CD1c-positive myeloid dendritic cell (primary cell): ENCODE measurements around the gene KCNQ1.

Experiments used
- DNase-seq: peaks from one replicate; pipeline ENCODE4 v3.0.0-alpha.2; 2016; ENCODE audit errors: extremely low spot score

KCNQ1 gene

DNA sequence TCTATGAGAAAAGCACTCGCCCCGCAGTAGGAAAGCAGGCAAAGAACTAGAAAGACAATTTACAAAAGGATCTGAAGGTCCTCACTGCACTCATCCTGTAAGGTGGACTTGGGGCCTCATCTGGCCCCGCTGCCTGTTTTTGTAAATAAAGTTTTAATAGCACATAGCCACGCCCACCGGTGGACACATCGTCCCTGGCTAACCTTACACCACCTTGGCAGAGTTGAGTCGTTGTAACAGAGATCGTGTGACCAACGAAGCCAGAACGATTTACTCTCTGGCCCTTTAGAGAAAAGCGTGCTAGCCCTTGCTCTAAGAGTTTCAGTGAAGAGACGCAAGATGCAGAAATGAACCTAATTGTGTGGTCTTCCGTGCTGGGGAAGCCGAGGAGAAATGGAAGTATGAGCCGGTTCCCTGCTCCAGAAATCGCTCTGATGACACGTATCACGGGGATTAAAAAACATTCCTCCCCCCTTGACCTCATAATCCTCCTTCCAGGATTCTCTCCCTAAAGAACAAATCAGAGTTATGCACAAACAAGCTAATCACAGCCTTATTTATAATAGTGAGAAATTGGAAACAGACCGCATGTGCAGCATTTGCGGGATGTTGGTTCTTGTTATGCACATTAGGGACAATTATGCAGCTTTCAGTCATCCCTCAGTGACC, 360.7 kb downstream of the KCNQ1 start:
- DNase-seq: no peak

GRCh38 chr11:2806351-2807024, 361.7 kb downstream of the KCNQ1 start:
- DNase-seq: no peak

DNA sequence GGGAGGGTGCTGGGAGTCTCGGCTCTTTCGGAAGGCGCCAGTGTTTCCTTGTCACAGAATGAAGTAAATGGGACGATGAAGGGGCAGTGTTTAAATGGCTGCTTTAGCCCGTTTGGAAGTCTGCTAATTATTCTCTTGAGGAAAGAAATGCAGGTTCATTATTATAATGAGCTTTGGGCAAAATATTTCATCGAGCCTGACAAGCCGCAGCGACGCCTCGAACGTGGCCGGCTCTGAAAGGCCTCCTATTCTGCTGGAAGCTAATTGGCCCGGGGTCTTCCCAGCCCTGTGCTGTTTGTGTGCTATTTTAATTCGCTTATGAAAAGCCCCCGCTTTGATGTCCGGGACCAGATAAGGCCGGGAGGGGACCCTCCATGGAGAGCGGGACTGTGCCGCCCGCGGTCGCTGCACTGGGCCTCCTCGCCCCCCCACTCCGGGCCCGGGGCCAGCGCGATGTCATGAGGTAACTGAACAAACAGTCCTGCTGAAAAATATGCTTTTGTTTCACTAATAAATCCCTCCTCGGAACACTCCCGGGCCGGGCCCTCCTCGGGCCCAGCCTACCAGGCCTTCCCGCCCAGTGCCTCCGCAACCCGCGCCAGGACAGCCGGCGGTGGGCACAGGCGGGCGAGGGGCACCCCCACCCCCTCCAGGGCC, 362.3 kb downstream of the KCNQ1 start:
- no peak for DNase-seq

DNA sequence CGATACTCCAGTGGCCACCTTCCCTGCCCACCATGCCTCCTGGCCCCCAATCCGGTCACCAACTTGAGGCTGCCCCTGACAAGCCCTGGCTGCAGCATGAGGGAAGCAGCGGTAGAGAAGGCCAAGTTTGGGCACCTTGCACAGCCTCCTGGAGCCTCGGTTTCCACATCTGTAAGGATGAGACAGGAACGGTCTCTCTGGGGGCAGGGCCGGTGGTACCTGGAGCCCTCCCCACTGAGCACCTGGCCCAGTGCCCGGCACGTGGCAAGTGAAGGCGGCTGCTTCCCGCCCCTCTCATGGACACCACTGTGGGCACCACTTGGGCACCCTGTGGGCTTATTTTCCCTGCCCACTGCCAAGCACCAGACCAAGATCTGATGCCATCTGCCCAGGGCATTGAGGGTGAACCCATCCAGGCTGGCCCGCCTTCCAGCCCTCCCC, 363.0 kb downstream of the KCNQ1 start:
- no peak for DNase-seq

GRCh38 chr11:2808850-2809846, 364.3 kb downstream of the KCNQ1 start:
- no peak for DNase-seq

DNA sequence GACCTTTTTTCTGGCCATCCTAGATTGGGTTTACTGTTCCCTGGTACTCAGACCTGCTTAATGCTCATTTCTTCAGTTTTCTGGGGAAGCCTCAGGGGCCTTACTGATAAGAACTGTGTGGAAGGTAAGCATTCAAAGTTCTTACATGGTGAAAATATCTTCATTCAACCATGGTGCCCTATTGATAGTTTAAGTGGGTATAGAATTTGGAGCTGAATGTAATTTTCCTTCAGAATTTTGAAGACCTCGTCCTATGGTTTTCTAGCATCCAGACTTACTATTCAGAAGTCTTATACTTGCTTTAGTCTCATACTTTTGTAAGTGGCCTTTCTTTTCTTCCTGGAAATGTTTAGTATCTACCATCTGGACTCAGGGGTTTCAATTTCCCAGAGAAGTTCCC, 365.0 kb downstream of the KCNQ1 start:
- DNase-seq: no peak

DNA sequence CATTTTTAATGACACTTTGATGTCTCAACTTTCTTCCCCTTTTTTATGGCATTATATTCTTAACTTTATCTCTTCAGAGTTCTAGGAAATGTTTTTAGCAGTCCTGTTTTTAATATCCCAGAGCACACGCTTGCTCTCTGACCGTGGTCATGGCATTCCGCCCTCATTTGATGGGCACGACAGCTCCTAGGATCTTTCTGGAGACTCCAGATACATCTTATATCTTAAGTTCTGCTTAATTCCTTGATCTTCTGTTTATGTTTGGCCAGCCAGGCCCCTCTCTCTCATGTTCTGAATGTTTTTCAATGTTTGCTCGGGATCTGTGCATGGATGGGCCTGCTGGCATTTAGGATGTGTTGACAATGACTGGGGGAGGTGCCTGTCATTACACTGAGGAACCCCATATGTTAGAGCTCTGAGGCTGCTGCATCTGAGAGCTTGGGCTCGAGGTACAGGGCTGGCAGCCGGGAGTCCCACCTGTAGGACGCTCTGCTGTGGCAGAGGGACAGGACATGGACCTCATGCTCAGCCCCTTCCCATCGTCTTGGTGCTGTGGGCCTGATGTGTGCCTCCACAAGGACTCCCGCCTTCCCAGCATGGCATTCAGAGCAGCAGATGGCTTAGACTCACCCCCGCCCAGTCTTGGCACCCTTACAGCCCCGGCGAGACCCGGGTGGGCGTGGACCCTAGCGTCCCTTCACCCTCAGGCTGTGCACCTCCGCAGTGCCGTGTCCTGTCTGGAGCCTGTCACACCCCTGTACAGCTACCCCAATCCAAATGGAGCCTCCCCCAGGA, 365.8 kb downstream of the KCNQ1 start:
- DNase-seq: no peak

DNA sequence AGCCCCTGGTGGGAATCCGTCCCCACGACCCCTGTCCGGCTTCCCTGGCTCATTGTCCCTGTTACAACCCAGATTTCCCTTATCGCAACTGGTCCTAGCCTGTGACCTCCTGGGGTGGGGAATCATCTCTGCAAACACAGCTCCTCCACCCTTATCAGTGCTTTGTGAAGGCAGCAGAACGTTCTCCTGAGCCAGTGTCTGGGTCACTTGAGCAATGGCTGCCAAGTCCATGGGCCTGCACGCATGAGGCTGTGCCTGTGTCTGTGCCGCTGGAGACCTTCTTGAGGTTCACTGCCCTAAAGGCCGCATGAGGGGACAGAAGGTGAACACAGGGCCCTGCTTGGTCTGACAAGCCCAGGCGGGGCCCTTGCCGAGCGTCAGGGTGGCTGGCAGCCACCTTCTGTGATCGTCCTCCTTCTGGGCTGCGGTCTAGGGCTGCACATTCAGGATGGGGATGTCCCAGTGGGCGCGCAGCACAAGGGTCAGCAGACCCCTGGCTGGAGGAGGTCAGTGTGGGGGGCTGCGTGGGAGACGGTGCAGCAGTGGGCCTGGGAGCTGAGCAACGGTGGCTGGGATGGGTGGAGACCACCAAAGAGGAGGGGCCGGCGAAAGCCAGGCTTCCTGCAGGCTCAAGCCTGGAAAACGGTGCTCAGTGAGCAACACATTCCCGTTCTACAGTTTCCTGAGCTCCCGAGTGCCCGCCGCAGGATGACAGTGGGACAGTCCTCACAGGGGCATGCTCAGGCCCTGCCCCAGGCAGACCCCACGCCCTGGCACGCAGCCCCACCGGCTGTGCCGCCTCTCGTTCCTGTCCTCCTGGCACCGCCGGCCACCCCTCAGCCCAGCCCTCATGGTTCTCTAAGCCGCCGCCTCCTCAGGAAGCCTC, 366.6 kb downstream of the KCNQ1 start:
- DNase-seq: no peak

GRCh38 chr11:2812371-2812991, 367.7 kb downstream of the KCNQ1 start:
- DNase-seq: peak; percentile 11

DNA sequence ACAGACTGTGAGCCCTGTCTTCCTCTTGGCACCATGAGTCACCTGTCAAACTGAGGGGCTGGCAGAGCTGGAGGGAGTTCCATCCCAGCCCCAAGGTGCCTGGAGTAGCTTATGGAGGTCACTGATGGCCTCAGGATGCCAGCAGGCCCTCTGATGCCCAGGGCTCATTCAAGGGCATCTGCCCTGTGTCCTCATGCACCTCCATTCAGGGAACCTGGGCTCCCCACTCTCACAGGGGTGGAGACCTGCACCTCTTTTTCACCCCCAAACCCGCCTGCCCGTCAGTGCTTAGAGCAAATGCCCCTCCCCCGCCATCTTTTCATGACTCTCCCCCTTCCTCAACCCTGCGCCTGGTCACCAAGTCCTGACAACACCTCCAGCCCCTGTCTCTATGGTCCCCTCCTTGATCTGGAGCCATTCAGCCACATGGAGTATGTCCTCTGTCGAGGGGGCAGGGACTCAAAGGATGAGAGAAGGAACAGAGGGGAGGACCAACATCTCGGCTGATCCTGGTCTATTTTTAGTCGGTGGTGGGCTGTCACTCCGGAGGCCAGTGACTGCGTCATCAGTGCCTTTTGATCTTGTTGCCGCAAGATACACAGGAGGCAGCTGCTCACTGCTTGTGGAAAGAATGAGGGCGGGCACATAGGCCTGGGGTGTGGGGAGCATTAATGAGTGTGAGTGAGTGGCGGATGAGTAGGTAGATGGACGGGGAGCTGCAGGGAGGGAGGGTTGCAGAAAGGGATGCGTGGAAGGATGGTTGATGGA, 368.5 kb downstream of the KCNQ1 start:
- no peak for DNase-seq

GRCh38 chr11:2813968-2814367, 369.2 kb downstream of the KCNQ1 start:
- no peak for DNase-seq

GRCh38 chr11:2814751-2815150, 369.9 kb downstream of the KCNQ1 start:
- DNase-seq: no peak

- no peak for DNase-seq
Observed at GRCh38 chr11:2815762-2816496, 371.1 kb downstream of the KCNQ1 start.

GRCh38 chr11:2816523-2816922, 371.7 kb downstream of the KCNQ1 start:
- DNase-seq: no peak

DNA sequence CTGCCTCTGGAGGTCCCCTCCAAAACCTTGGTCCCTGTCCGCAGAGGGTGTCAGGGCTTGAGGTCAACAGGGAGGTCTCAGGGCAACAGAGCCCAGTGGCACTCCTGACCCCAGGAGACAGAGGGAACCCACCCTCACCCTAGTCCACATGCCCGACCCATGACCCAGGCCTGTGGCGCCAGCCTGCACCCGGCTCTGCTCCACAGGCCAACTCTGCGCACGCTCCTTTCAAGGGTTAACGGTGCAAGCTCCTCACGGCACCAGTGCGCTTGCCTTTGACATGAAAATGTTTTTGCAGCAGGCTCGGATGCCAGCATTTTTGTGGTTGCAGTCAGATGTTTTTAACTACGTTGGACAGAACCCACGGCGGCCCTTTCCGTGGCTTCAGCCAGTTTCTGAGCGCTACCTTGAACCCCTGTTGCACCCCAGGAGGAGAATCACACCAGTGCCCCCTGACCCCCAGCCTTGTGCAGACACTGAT, 372.2 kb downstream of the KCNQ1 start:
- DNase-seq: no peak

GRCh38 chr11:2817431-2817830, 372.6 kb downstream of the KCNQ1 start:
- DNase-seq: no peak

DNA sequence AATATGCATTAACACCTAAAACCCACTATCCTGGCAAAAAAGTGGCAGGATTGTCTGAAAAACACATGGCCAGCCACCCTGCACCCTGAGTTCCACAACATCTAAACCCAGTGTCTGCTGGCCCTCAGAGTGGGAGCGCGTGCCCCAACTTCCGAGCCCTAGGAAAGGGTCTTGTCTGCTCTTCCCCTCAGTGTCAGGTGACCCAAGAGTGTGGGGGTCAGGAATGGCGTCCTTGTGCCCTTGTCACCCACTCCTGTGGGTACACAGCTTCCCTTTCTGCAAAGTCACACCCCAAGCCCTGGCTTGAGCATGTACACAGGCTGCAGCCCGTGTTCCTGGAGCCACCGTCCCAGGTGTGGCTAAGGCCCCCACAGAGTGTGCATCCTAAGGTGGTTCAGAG, 373.2 kb downstream of the KCNQ1 start:
- DNase-seq: no peak

- no peak for DNase-seq
Observed at GRCh38 chr11:2818503-2818902, 373.7 kb downstream of the KCNQ1 start.
